Neural progenitor cell (in vitro differentiated cells): ENCODE results near the gene GPR180. TPM values are rescaled to one million over a fixed set of nuclear protein-coding genes. Genes with fewer than 3 reads are reported as not detected.

Source experiments
- DNase-seq: peaks from one replicate; pipeline ENCODE4 v3.0.0-alpha.2; 2016; ENCODE audit warnings: low spot score
- H2AFZ ChIP-seq: fragments of 200-600 bp; sonication (generic); replicated peaks from 2 replicates; pipeline ENCODE4 v1.6.1; 2016; ENCODE audit warnings: antibody characterized with exemption
- H3F3A ChIP-seq: fragments of 200-600 bp; sonication (generic); 2 replicates; pipeline ENCODE4 v1.6.1; 2016; ENCODE audit warnings: antibody characterized with exemption, low read depth
- H3K27ac ChIP-seq: fragments of 200-600 bp; sonication (generic); 2 replicates; pipeline ENCODE4 v1.5.1; 2016; ENCODE audit warnings: mild to moderate bottlenecking
- H3K27me3 ChIP-seq: fragments of 200-600 bp; sonication (generic); 2 replicates; pipeline ENCODE4 v1.6.1; 2016; ENCODE audit warnings: mild to moderate bottlenecking, moderate library complexity
- H3K36me3 ChIP-seq: fragments of 200-600 bp; sonication (generic); 2 replicates; pipeline ENCODE4 v1.5.1; 2016
- H3K4me1 ChIP-seq: fragments of 200-600 bp; sonication (generic); 2 replicates; pipeline ENCODE4 v1.6.1; 2016; ENCODE audit warnings: mixed run types
- H3K4me2 ChIP-seq: fragments of 200-600 bp; sonication (generic); 2 replicates; pipeline ENCODE4 v1.6.1; 2016
- H3K4me3 ChIP-seq: fragments of 200-600 bp; sonication (generic); 2 replicates; pipeline ENCODE4 v1.5.1; 2016
- H3K79me2 ChIP-seq: fragments of 200-600 bp; sonication (generic); 2 replicates; pipeline ENCODE4 v1.6.1; 2016; ENCODE audit warnings: low read depth
- H3K9ac ChIP-seq: fragments of 200-600 bp; sonication (generic); 2 replicates; pipeline ENCODE4 v1.6.1; 2016
- H3K9me3 ChIP-seq: fragments of 200-600 bp; sonication (generic); 2 replicates; pipeline ENCODE4 v1.5.1; 2016; ENCODE audit warnings: low read depth
- H4K20me1 ChIP-seq: fragments of 200-600 bp; sonication (generic); 2 replicates; pipeline ENCODE4 v1.6.1; 2016; ENCODE audit warnings: low read depth
- H3K27ac Mint-ChIP-seq: 3 replicates; pipeline ENCODE4 v1.8.0; 2021; ENCODE audit warnings: mixed read lengths
- H3K27me3 Mint-ChIP-seq: 2 replicates; pipeline ENCODE4 v1.8.0; 2022; ENCODE audit warnings: low read depth, mild to moderate bottlenecking, inconsistent platforms, moderate library complexity, mixed read lengths; ENCODE audit not compliant: insufficient read depth
- H3K36me3 Mint-ChIP-seq: 3 replicates; pipeline ENCODE4 v1.8.0; 2021; ENCODE audit warnings: mixed read lengths
- H3K4me1 Mint-ChIP-seq: 3 replicates; pipeline ENCODE4 v1.8.0; 2021; ENCODE audit warnings: mixed read lengths
- H3K4me3 Mint-ChIP-seq: 3 replicates; pipeline ENCODE4 v1.8.0; 2021; ENCODE audit warnings: mild to moderate bottlenecking, moderate library complexity, mixed read lengths
- H3K9me3 Mint-ChIP-seq: 3 replicates; pipeline ENCODE4 v1.8.0; 2020; ENCODE audit warnings: mixed read lengths
- CTCF ChIP-seq: fragments of 200-600 bp; sonication (generic); IDR thresholded peaks from 2 replicates; pipeline ENCODE4 v1.5.1; 2017; ENCODE audit warnings: antibody characterized with exemption, mild to moderate bottlenecking
- EZH2 ChIP-seq: fragments of 200-600 bp; sonication (generic); IDR thresholded peaks from 2 replicates; pipeline ENCODE4 v1.6.1; 2017; ENCODE audit warnings: antibody characterized with exemption, mild to moderate bottlenecking, moderate library complexity
- EZH2phosphoT487 ChIP-seq: fragments of 200-600 bp; sonication (generic); IDR thresholded peaks from 2 replicates; pipeline ENCODE4 v1.6.1; 2017; ENCODE audit warnings: antibody characterized with exemption
- total RNA-seq: library from RNA; depleted of rRNA; stranded (reverse); fragments of >200 nt; gene quantifications from 2 replicates; pipeline ENCODE4 v1.2.3, GENCODE V29; 2015; ENCODE audit warnings: low replicate concordance

GPR180 gene
- total RNA-seq, 1 donor from 2014 or later, result 16.5 TPM

GRCh38 chr13:94674609-94675348, 73.1 kb downstream of the GPR180 start:
- Histone ChIP-seq H3K79me2 (no peaks in the 10 kb centered on the region), H3K36me3 (no peaks in the 10 kb centered on the region), H4K20me1 (no peaks in the 10 kb centered on the region), H3F3A (peaks cover 38% of the 10 kb centered on the region), H3K4me2 (no peak overlapping the region), H3K4me3 (no peak overlapping the region), H3K9ac (no peak overlapping the region), H3K27ac (no peak overlapping the region), H3K27me3 (no peaks in the 10 kb centered on the region), H3K4me1 (peaks cover 51% of the 10 kb centered on the region), H2AFZ (no peak overlapping the region), H3K9me3 (no peaks in the 10 kb centered on the region)
- Mint-ChIP-seq H3K9me3 (peaks cover 5% of the 10 kb centered on the region), H3K36me3 (no peaks in the 10 kb centered on the region), H3K4me3 (no peak overlapping the region), H3K27ac (no peak overlapping the region), H3K4me1 (peaks cover 22% of the 10 kb centered on the region), H3K27me3 (peaks cover 7% of the 10 kb centered on the region)
- TF ChIP-seq CTCF (peak; percentile 88), EZH2 (no peak)
- DNase-seq, result peak; percentile 89

DNA sequence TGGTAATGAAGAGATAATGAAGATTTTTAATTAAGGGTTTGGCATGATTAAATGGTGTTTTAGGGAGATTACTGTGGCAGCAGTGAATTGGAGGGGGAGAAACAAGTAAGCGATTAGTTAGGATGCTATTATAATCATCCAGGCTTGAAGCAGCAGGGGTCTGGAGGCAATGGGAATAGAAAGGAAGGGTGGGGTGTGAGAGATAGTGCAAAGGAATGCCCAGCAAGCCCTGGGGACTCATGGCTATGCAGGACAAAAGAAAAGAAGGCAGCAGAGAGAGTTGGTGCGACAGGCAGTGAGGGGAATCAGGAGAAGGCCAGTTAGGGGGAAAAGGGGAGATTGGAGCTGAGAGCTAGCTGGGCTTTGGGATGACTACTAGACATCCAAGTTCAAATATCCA, 76.1 kb downstream of the GPR180 start:
- peak overlapping the region; percentile 34 for H3K4me2 ChIP-seq
- H3K27me3 Mint-ChIP-seq, result peaks cover 10% of the 10 kb centered on the region
- TF ChIP-seq EZH2 (no peak), CTCF (no peak), EZH2phosphoT487 (no peak)
- no peak overlapping the region for H3K9ac ChIP-seq
- H3F3A ChIP-seq, result peaks cover 38% of the 10 kb centered on the region
- H3K36me3 Mint-ChIP-seq, result no peaks in the 10 kb centered on the region
- peak; percentile 55 for DNase-seq
- peaks cover 51% of the 10 kb centered on the region for H3K4me1 ChIP-seq
- no peak overlapping the region for H3K27ac Mint-ChIP-seq
- no peak overlapping the region for H2AFZ ChIP-seq
- H3K9me3 ChIP-seq, result no peaks in the 10 kb centered on the region
- H3K4me1 Mint-ChIP-seq, result peaks cover 27% of the 10 kb centered on the region
- no peaks in the 10 kb centered on the region for H3K36me3 ChIP-seq
- no peaks in the 10 kb centered on the region for H3K27me3 ChIP-seq
- H3K27ac ChIP-seq, result no peak overlapping the region
- H3K4me3 Mint-ChIP-seq, result no peak overlapping the region
- no peaks in the 10 kb centered on the region for H4K20me1 ChIP-seq
- H3K9me3 Mint-ChIP-seq, result peaks cover 8% of the 10 kb centered on the region
- no peak overlapping the region for H3K4me3 ChIP-seq
- no peaks in the 10 kb centered on the region for H3K79me2 ChIP-seq

DNA sequence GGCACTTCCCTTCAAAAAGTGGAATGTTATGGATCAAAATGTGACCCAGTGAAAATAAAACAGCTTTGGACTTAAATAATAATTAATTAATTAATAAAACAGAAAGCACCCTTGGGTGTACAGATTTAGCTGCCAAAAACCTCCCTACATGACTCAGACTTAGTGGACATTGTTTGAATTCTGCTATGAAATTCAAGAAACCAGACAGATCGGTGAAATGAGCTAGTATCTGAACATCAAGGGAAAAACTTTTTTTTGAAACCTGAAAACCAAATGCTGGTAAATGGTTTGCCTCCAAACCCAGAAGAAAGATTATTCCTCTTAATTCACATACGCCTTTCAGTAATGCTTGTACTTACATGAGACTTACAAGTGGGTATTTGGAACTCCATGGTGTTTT, 77.2 kb downstream of the GPR180 start:
- H3K9me3 ChIP-seq, result no peaks in the 10 kb centered on the region
- peaks cover 8% of the 10 kb centered on the region for H3K9me3 Mint-ChIP-seq
- peaks cover 52% of the 10 kb centered on the region for H3K4me1 ChIP-seq
- no peak overlapping the region for H3K4me3 ChIP-seq
- H3K4me1 Mint-ChIP-seq, result peaks cover 30% of the 10 kb centered on the region
- no peaks in the 10 kb centered on the region for H3K36me3 Mint-ChIP-seq
- no peak for DNase-seq
- no peak overlapping the region for H2AFZ ChIP-seq
- no peaks in the 10 kb centered on the region for H3K27me3 ChIP-seq
- H3K79me2 ChIP-seq, result no peaks in the 10 kb centered on the region
- no peaks in the 10 kb centered on the region for H4K20me1 ChIP-seq
- H3K27ac ChIP-seq, result no peak overlapping the region
- peaks cover 31% of the 10 kb centered on the region for H3F3A ChIP-seq
- no peak overlapping the region for H3K4me2 ChIP-seq
- no peaks in the 10 kb centered on the region for H3K36me3 ChIP-seq
- no peak overlapping the region for H3K27ac Mint-ChIP-seq
- peaks cover 11% of the 10 kb centered on the region for H3K27me3 Mint-ChIP-seq
- no peak overlapping the region for H3K9ac ChIP-seq
- no peak overlapping the region for H3K4me3 Mint-ChIP-seq
- no peak for TF ChIP-seq EZH2phosphoT487
- no peak for TF ChIP-seq EZH2
- no peak for TF ChIP-seq CTCF
